HG03469 (cell line): ENCODE measurements around the gene IRF6.

Experiments used
- ATAC-seq: cut with Tn5 transposase; IDR thresholded peaks from one replicate; pipeline ENCODE4 v1.9.1; 2021; ENCODE audit warnings: mild to moderate bottlenecking, moderate library complexity, moderate number of reproducible peaks; ENCODE audit not compliant: unreplicated experiment

Gene IRF6

DNA sequence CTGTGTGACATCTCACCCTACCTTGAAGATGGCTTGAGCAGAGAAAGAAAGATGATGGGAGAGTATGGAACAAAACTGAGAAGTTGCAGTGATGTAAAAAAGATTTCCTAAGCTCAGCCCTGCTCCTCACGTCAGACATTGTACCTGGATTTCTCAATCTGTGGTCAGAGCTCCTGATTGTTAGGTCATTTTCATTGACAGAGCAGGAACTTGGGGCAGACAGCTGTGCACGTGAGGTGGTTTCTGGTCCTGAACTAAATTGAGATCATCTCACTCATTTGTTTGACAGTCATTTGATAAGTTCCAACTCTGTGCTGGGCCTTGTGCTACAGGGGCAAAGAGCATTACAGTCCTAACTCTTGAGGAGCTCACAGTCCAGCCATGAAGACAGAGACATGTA, 39.9 kb downstream of the IRF6 start:
- no peak for ATAC-seq

DNA sequence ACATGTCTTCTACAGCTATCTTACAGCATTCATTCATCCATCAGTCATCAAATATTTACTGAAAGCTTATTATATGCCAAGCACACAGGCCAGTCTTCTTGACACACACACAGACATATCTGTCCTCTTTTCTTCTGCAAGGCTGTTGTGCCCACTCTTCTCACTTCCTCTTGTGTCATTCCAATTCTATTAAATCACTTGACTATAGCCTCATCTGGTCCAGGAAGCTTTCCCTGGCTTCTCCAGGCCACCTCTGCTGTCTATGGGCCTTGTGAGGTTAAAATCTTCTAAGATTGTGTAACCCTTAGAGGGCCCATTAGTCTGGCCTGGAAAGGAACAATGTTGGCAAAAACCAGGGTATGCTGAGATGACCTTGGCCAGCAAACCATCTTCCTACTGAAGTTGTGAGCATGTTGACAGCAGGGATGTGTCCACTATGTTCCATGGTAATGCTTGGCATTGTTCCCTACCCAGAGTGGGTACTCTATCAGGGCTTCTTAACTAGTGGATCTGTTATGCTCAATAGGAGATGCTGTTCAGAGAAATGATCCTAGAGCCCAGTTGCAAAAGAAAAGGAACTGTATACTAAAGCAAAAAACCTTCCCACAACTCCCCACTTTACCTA, 44.8 kb downstream of the IRF6 start:
- no peak for ATAC-seq

DNA sequence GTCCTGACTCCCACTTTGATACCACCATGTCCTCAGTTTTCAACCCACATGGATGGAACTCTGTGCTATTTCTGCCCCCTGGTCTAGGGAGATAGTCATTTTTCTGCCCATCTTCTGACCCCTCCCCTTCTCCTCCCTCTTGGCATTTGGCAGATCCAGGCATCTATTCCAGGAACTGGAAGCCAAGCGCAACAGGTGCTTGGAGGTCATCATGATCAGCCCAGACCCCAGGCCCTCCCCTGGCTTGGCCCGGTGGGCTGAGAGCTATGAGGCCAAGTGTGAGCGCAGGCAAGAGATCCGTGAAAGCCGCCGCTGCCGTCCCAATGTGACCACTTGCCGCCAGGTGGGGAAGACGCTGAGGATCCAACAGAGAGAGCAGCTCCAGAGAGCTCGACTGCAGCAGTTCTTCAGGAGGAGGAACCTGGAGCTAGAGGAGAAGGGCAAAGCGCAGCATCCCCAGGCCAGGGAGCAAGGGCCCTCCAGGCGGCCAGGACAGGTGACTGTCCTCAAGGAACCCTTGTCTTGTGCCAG, 46.0 kb downstream of the IRF6 start:
- no peak for ATAC-seq

DNA sequence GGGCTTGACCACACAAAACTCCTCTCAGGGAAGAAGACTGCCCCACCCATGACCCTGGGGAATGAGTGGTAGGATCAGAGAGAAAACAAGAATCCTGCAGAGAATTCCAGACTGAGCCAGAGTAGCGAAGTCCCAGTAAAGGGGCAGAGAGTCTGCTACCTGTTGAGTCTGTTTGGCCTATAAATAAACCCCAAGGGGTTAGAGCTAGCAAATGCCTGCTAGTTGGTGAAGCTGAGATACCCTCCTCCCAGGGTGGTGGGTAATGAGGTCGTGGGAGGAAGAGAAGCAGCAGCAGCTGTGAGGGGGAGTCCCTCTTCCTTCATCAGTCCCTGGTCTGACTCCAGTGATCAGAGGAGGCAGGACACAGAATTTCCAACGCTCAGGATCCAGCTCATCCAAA, 47.5 kb downstream of the IRF6 start:
- ATAC-seq: no peak

DNA sequence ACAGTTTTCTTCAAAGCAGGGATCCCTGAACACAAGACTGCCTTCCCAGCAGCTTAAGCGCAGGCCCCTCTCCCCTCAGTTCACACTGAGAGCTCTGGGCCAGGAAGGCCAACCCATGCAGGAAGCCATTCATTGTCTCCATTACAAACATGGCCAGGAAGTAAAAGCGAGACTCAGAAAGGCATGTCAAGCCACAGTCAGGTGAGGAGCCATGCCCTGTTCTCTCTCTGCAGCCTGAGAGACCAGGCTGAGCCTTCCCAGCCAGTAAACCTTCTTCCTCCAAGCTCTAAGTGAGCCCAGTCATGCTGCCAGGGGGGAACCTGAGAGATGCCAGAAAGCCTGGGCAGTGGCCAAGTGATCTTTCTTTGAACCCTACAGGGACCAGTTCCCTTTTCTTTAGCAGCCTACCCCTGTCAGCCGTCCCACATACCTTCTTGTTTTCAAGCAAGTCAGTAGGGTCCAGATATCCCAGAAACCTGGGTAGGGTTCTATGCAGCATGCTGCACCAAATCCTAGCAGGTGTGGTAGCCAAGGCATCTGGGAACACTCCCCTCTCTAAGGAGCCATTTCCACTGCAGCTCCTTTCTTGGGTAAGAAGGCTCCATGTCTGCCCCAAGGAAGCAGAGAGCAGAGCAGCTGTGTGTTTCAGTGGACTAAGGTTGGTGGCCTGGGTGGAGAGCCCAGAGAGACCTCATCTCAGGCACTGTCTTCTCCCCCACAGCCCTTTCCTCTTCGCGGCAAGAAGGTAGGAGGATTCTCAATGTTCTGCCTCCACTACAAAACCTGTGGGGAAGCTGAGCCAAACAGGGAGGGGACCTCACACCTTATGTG, 49.1 kb downstream of the IRF6 start:
- ATAC-seq: no peak

DNA sequence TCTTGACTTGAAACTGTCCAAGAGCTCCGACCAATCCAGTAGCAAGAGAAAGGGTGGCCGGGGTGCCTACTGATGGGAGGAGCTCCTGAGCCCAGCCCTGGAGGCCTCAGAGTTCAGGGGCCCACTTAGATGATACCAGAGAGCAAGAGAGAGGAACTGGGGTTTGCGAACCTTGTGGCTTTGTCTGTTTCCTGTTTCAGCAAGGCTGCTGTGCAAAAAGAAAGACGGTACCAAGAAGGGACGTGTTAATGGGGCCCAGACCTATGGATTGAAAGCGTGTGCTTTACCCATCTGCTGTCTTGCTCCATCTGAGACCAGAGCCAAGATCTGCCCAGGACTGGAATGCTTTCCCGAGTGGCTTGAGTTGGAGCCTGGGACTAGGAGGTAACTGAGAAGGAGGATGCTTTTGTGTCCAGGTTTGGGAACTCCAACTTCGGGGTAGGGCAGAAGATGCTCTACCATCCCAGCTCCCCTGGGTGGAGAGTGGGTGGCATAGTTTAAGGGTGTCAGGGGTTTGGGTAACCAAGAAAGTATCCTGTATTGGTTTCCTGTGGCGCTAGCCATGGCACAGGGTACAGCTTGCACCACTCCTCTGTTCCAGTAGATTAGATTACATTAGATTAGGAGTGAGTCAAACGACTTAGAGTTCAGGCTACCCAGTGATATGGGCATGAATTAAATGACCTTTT, 49.9 kb downstream of the IRF6 start, which contains the start of gene TRAF3IP3:
Gene TRAF3IP3 (plus strand): TSS at position 128 of the 689 bp plus-strand sequence. CDS start 3,987 bp downstream, outside the sequence.
- peak; percentile 63 for ATAC-seq

DNA sequence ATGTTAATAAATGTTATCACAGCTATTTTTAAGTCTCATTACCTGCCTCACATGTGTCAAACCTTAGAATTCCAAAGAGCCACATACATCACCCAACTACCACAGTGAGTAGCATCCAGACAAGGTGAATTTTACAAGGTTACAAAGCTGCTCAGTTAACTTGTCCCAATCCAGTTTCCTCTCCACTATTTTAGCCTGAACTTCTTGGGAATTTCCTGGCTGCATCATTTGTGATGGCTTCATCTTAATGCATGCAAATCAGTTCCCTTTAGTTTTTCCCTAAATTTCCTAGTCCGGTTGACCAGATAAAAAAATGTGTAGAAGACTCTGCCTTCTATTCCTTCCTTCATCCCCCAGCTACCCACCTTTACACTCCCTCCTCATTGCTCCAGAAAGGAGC, 50.7 kb downstream of the IRF6 start:
- no peak for ATAC-seq

DNA sequence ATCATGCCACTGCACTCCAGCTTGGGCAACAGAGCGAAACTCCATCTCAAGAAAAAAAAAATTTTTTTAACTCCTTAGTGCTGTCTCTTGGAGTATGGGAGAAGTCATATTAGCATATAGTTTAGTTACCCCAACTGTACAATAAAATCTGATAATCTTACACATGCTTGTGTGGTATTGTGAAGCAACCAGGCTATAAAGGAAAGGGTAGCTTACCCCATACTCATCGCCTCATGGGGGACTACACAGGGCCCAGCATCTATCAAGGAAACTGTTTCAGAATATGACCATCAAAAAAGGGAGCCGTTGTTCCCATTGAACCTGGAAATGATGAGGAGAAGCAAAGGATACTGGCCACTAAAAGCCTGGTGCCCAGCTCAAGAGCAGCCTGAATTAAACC, 53.1 kb downstream of the IRF6 start:
- ATAC-seq: no peak

DNA sequence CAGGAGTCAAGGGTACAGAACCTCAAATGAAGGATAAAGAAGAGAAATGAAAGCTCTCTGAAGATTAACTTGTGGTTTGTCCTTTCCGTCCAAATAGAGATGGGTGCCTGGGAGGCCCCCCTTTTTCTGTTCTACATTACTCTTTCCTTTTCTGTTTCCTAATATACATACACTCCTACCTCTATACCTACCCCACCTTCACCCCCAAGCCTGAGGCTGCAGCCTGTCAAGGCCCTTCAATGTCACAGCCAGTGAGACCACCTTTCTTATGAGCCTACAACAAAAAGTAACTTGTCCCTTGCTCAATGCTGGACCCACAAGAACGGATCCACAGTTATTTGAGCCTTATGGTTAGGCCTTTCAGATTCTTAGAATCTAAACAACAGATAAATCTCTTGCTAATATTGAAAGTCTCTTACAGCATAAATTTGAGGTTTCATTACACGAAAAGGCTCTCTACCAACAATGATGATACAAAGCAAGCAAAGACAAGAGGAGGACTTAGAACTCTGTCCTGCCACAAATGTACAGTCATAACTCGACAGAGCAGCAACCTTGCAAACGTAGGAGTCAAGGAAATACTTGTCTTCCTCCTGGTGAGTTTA, 54.2 kb downstream of the IRF6 start:
- peak; percentile 39 for ATAC-seq

DNA sequence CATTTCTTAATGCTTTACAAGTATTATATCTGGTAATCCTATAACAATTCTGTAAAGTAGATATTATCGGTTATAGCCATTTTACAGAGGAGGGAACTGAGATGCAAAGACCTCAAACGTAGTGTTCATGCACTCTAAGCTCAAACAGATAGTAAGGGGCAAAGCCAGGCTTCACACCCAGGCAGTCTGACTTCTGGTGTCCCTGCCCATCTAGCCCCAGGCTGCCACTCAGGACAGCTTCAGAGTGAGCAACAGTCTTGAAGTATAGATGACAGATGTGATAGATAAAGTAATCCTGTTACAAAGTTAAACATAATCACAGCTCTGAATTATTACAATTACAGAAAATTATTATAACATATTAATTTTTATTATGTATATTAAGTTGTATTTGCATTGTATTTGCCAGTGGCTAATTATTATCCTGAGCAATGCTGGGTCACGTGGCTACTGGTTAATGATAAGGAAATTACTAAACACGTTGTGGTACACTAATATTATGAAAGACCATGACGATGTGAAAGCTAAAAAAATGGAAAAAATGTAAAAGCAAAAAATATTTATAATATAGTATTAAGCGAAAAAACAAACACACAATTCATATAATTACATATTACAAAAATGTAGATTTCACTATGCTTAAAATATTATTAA, 56.1 kb downstream of the IRF6 start:
- ATAC-seq: no peak

DNA sequence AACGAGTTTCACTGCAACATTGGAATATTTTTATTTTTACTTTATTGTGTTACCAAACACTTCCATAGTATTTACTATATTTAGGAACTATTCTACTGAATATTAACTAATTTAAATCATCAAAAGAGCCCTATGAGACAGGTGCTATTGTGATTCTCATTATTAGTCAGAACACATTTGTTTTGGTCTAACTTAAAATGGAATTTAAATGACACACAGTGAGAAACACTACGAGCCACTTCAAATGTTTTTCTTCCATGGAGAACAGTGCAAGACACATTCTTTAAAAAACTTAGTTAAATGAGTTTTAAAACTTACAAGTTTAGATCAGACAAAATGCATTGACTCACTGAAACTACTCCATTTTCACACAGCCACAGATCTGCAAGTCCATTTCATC, 56.7 kb downstream of the IRF6 start:
- ATAC-seq: no peak

DNA sequence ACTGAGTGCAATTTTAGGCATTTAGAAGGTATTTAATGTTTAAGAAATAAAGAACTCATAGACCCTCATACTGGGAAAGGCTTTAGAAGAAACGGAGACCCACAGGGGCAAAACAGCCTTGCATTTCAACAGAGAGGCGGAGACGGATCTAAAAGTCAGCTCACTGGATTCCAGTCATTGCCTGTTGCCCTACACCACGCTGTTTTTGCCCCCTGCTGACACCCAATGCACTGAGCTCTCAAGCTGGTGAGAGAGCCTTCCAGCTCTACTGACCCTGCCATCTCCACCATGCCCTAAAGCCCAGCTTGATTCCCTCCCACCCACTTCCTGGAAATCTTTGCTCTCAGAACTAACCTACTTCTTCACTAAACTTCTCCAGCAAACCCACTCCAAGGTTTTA, 57.3 kb downstream of the IRF6 start:
- no peak for ATAC-seq

DNA sequence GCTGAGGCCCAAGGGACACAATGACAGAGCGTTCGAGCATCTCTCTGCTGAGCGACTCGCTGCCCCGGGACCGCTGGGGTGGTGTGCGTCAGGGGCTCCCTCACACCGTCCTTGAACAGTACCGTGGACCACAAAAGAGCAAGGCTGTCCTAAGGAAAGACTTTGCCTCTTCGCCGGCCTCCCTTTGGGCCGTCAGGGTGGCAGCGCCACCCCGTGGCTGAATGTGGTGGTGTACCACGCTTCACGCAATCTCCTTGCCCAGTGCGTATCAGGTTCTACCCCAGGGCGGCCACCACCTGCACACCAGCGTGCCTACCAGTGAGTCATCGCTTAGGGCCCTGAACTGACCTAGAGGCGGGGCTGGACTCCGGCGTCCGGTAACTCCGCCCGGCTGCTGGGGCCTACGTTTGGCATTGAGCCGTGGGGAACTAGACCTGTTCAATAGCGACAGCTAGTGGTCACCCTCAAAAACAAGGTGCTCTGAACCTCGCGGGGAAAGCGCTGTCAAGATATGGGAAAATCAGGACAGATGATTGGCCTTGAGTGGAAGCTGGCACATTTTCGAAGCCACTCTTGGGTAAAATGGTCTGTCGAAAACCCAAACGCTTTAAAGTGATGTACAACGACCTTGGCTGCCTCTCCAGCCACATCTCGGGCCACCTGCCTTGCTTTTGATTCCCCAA, 58.2 kb downstream of the IRF6 start:
- peak; percentile 35 for ATAC-seq

DNA sequence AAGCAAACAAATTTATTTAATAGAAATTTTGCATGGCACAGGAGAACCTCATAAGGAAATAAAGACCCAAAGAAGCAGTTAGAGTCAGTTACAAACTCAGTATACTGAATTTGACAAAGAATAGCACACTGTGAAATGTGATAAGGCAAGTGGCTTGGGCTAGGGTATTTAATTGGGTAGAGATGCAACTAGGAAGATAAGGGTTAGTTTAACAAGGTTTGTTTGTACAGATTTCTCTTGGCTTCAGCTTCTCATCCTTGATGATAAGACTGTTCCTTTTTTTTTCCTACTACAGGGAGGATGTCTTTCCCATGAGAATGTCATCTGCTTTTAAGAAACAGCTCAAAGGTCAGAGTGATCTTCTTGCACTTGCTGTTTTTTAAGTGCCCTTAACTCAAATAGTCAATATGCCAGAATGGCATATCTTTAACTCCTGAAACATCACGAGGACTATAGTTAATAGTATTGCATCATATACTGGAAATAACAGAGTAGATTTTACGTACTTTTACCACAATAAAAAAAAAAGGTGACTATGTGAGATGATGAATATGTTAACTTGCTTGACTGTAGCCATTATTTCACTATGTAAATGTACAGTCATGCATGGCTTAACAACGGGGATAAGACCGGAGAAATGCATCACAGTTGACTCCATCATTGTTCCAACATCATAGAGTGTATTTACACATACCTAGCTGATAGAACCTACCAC, 59.3 kb downstream of the IRF6 start:
- ATAC-seq: no peak

DNA sequence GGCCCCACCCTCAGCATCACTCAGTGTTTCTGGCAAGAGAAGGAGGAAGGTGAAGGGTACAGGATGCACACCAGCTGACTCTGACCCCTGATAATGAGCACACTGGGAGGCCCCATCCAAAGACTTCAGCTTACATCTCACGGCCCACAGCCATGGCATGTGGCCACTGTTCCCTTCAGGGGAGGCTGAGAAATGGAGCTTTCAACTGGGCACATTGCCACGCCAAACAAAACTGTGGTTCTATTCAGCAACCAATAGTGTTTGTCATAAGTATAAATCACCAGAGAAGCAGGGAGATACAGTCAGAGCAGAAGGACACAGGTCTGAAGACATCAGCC, 62.8 kb downstream of the IRF6 start:
- no peak for ATAC-seq

DNA sequence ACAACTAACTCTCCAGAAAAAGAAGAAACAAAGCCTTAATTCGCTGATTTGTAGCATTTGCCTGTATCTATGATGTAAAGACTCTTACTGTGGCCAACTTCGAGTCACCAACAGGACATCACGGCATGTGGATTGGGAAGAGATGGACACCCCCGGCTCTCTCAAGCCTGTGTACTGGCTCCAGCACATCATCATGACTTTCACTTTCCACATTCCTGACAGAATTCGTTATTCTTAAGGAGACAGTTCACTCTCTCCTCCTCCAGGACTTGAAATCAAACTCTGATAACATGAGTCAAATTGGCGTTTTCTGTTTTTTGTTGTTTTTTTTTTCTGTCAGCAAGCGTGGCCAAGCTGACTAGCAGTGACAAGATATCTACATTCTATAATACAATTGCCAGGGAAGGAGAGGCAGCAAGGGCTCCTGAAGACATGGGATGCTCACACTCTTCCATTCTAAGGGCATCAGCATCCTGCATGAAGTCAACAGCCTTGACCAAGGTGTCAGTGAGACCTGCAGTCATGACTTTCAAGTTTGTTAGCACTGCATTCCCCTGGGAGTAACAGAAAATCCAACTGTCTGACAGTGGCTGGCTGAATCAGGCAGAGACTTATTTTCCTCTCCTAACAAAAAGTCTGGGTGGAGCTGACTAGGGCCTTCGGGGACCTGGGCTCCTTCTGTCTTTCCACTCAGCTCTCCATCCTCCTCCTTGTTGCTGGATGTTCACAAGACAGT, 63.4 kb downstream of the IRF6 start:
- no peak for ATAC-seq

DNA sequence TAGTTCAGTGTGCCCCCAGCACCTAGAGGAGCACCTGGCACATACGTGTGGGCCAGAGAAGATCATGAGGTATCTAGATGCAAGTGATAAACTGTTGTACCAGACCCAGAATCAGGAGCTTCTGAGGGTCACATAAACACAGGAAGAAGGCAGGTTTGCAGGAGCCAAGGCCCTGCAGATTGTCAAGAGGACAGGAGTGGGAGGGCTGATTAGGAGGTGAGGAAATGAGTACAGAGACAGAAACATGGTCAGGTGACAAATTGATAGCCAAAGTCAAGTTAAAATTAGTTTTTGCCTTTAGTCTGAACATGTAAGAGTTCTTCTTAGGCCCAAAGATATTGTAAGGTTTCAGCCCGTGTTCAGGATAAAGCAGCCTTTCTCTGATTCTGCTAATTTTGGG, 64.1 kb downstream of the IRF6 start:
- ATAC-seq: no peak

DNA sequence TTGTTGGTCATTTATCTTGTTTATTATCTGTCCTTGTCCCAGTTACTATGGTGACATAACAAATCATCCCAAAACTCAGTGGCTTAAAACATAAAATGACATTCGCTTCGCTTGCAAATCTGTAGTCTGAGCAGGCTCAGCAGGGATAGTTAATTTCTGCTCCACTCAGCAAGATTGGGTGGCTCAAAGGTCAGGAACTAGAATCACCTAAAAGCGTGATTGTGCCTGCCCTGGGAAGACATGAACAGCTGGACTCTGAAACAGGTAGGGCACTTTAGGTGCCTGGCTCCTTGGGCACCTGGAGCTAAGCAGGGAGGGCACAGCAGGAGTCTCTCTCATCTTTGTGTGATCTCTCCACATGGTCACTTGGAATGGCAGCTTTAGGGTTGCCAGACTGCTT, 64.7 kb downstream of the IRF6 start:
- ATAC-seq: no peak

DNA sequence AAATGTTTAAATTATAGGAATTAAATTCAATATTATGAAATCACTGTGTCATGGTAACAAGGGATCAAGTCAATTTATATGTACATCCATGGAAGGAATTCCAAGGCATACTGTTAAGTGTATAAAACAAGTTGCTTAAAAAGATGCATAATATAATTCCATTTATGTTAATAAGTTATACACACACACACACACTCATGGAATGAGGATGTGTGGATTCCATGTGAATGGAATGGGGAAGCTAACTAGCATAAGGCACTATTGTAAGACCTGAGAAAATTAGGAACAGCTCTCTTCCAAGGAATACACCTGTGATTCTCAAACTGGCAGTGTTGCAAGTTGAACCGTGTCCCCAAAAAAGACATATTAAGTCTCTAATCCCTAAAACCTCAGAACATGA, 67.7 kb downstream of the IRF6 start:
- ATAC-seq: no peak
